C1 segment of cervical spinal cord (tissue), 14 donors: ENCODE measurements around the gene ANKH.
"Not testable (repeated sequence)": the region's sequence is repeated elsewhere in the genome, so short reads cannot be mapped to it uniquely, and the experiment has no call there.

Experiments used
- DNase-seq, 14 donors: peaks; one replicate each; lab custom pipeline; 2025; lab: John Stamatoyannopoulos, UW

Gene ANKH

GRCh38 chr5:14884062-14884612 lies 12.6 kb upstream of the ANKH start:
- no peak for DNase-seq

- no peak for DNase-seq
Observed at GRCh38 chr5:14882658-14883580, 11.3 kb upstream of the ANKH start.

GRCh38 chr5:14881826-14882225 lies 10.2 kb upstream of the ANKH start:
- no peak for DNase-seq

GRCh38 chr5:14880688-14881087 lies 9.1 kb upstream of the ANKH start:
- DNase-seq, result no peak

GRCh38 chr5:14879937-14880589 lies 8.5 kb upstream of the ANKH start:
- DNase-seq, result no peak

GRCh38 chr5:14879393-14879792 lies 7.8 kb upstream of the ANKH start:
- no peak for DNase-seq

- not testable (repeated sequence) for DNase-seq
Observed at GRCh38 chr5:14878192-14878591, 6.6 kb upstream of the ANKH start.

- no peak for DNase-seq
Observed at GRCh38 chr5:14876095-14876494, 4.5 kb upstream of the ANKH start.

- DNase-seq, result no peak
Observed at GRCh38 chr5:14873790-14874189, 2.2 kb upstream of the ANKH start.

- DNase-seq, result no peak
Observed at GRCh38 chr5:14873093-14873492, 1.5 kb upstream of the ANKH start.

GRCh38 chr5:14872070-14872989 lies 752 bp upstream of the ANKH start:
- peak in 12 of 14 donors; percentile 52 to 91 (median 76) for DNase-seq

GRCh38 chr5:14870337-14871213 lies 1.0 kb downstream of the ANKH start:
- DNase-seq, result peak in 10 of 14 donors; percentile 16 to 69 (median 30)

GRCh38 chr5:14869668-14870164 lies 1.9 kb downstream of the ANKH start:
- DNase-seq, result peak in 2 of 14 donors; percentile 16 to 59

GRCh38 chr5:14869233-14869632 lies 2.3 kb downstream of the ANKH start:
- peak in 1 of 14 donors; percentile 44 for DNase-seq

- DNase-seq, result no peak
Observed at GRCh38 chr5:14868771-14869170, 2.8 kb downstream of the ANKH start.

GRCh38 chr5:14864181-14864812 lies 7.3 kb downstream of the ANKH start:
- no peak for DNase-seq

GRCh38 chr5:14863105-14863504 lies 8.5 kb downstream of the ANKH start:
- no peak for DNase-seq

- no peak for DNase-seq
Observed at GRCh38 chr5:14861123-14861765, 10.3 kb downstream of the ANKH start.

GRCh38 chr5:14859980-14860379 lies 11.6 kb downstream of the ANKH start:
- DNase-seq, result peak in 1 of 14 donors; percentile 63
